ENCODE results near the gene NCBP1.

Gene NCBP1

GRCh38 chr9:97711223-97711626 is 77.6 kb downstream of the NCBP1 start:
- Histone ChIP-seq H3K79me2 (ENCODE audit: control insufficient read depth, insufficient read depth, low read length, unreplicated experiment) (no peaks in the 10 kb centered on the region), H3K27ac (ENCODE audit: low read depth, low read length) (no peak overlapping the region), H3K4me1 (ENCODE audit: control insufficient read depth, insufficient read depth, low read length, unreplicated experiment) (peaks cover 12% of the 10 kb centered on the region), H2AFZ (ENCODE audit: low read length, unreplicated experiment) (no peak overlapping the region), H3K27me3 (ENCODE audit: insufficient read depth, low read length) (no peaks in the 10 kb centered on the region; the same call in 1 of the 2 replicates), H3K4me3 (ENCODE audit: low read depth, low read length) (no peak overlapping the region), H3K36me3 (ENCODE audit: insufficient read depth, low read length) (no peaks in the 10 kb centered on the region)

GRCh38 chr9:97714435-97714834 is 80.8 kb downstream of the NCBP1 start:
- Histone ChIP-seq H2AFZ (ENCODE audit: low read length, unreplicated experiment) (no peak overlapping the region), H3K36me3 (ENCODE audit: insufficient read depth, low read length) (no peaks in the 10 kb centered on the region), H3K27me3 (ENCODE audit: insufficient read depth, low read length) (peaks cover 4% of the 10 kb centered on the region; the same call in 1 of the 2 replicates), H3K79me2 (ENCODE audit: control insufficient read depth, insufficient read depth, low read length, unreplicated experiment) (no peaks in the 10 kb centered on the region), H3K4me3 (ENCODE audit: low read depth, low read length) (no peak overlapping the region), H3K27ac (ENCODE audit: low read depth, low read length) (no peak overlapping the region; the same call in 1 of the 2 replicates), H3K4me1 (ENCODE audit: control insufficient read depth, insufficient read depth, low read length, unreplicated experiment) (peaks cover 12% of the 10 kb centered on the region)

DNA sequence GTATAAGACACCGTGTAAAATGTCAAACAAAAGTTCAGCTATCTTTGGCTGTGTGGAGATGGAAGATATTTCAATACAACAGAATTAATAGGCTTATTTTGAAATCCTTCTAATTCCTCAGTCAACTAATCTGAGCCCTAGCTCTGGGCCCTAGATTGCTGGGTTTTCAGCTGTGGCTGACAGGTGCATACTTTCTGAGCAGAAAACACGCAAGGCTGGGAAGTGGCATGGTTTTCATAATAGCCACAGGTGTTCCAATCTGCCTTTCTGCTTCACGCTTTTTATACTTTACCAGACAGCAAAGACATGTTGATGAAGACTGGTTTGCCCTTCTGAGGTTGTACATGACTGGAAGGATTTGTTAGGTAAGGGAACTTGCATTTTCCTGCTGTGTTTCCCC is 84.2 kb downstream of the NCBP1 start:
- no peaks in the 10 kb centered on the region for H3K79me2 ChIP-seq (ENCODE audit: control insufficient read depth, insufficient read depth, low read length, unreplicated experiment)
- no peaks in the 10 kb centered on the region for H3K36me3 ChIP-seq (ENCODE audit: insufficient read depth, low read length)
- H2AFZ ChIP-seq (ENCODE audit: low read length, unreplicated experiment): no peak overlapping the region
- H3K27me3 ChIP-seq (ENCODE audit: insufficient read depth, low read length): peaks cover 9% of the 10 kb centered on the region
- H3K27ac ChIP-seq (ENCODE audit: low read depth, low read length): no peak overlapping the region
- no peak overlapping the region for H3K4me3 ChIP-seq (ENCODE audit: low read depth, low read length)
- peaks cover 12% of the 10 kb centered on the region for H3K4me1 ChIP-seq (ENCODE audit: control insufficient read depth, insufficient read depth, low read length, unreplicated experiment)

DNA sequence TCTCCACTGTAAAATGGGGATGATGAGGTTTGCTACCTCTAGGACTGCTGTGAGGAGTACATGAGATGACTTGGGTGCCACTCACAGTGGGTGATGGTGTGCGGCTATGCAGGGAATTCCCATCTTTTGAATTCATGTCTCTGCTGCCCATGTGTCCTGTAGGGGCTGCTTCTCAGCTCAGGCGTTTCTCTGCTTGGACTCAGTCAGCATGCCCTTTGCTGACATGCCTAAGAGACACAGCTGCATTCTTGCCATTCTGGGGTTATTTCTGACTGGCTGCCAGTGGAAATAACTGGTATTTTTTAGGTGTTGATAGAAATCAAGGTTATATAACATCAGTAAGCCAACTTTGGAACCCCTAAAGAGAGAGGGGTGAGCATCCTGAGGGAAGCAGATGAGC is 87.8 kb downstream of the NCBP1 start:
- Histone ChIP-seq H3K36me3 (ENCODE audit: insufficient read depth, low read length) (no peaks in the 10 kb centered on the region), H3K4me3 (ENCODE audit: low read depth, low read length) (no peak overlapping the region), H3K27me3 (ENCODE audit: insufficient read depth, low read length) (peaks cover 28% of the 10 kb centered on the region), H3K4me1 (ENCODE audit: control insufficient read depth, insufficient read depth, low read length, unreplicated experiment) (no peaks in the 10 kb centered on the region), H3K27ac (ENCODE audit: low read depth, low read length) (no peak overlapping the region), H3K79me2 (ENCODE audit: control insufficient read depth, insufficient read depth, low read length, unreplicated experiment) (no peaks in the 10 kb centered on the region), H2AFZ (ENCODE audit: low read length, unreplicated experiment) (no peak overlapping the region)

DNA sequence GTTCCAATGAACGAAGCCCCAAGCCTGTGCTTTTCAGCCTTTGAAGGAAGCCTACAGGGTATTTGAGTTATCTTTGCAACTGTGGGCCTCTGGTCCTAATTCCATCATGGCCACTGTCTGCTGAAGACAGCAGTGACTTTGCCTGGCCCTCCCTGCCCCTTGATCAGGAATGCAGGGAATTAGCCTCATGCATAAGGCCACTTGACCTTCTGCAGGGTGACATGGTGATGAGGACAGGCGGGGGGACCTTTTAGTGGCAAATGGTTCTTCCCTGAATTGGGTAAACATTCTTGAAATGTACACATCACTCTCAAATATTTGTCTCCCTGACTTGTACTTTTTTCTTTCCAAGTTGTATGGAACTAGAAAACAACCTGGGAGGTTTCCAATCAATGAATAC is 88.7 kb downstream of the NCBP1 start:
- H3K79me2 ChIP-seq (ENCODE audit: control insufficient read depth, insufficient read depth, low read length, unreplicated experiment): no peaks in the 10 kb centered on the region
- no peak overlapping the region for H3K4me3 ChIP-seq (ENCODE audit: low read depth, low read length)
- H3K36me3 ChIP-seq (ENCODE audit: insufficient read depth, low read length): no peaks in the 10 kb centered on the region
- no peak overlapping the region for H2AFZ ChIP-seq (ENCODE audit: low read length, unreplicated experiment)
- H3K27me3 ChIP-seq (ENCODE audit: insufficient read depth, low read length): peaks cover 29% of the 10 kb centered on the region
- H3K4me1 ChIP-seq (ENCODE audit: control insufficient read depth, insufficient read depth, low read length, unreplicated experiment): no peaks in the 10 kb centered on the region
- H3K27ac ChIP-seq (ENCODE audit: low read depth, low read length): no peak overlapping the region

Data from ACC112 (cell line).